ENCODE data around the gene ATXN7L2. TPM values are rescaled to one million over a fixed set of nuclear protein-coding genes. Genes with fewer than 3 reads are reported as not detected.

Gene ATXN7L2
- total RNA-seq, 1 donor from 2014 or later = 5.5 TPM

DNA sequence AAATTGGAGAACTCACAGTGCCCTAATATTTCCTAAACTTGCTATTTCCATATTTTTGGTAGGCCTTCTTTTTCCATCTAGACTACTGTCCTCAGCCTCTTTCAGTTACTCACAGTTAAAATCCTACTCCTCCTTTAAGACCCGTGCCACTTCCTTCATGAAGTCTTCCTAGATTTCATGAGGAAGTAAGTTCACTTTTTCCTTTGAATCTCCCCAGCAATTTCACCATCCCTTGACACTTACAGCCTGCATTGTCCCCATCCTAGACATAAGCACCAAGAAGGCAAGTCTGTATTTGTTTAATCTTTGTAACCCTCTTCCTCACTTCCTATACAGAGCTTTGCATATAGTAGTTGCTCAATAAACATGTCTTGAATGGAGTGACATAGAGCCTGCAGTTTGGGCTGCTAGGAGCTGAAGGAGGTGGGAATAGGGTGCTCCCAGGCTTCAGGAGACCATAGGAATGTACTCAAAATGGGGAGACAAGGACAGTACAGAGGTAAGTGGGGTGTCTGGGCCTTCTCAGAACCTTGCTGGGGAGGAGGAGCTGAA is 50.7 kb downstream of the ATXN7L2 start:
- peaks cover 21% of the 10 kb centered on the region for H3K4me1 Mint-ChIP-seq (ENCODE audit: low read depth, unreplicated experiment)
- peaks cover 2% of the 10 kb centered on the region for H3K9me3 Mint-ChIP-seq (ENCODE audit: unreplicated experiment)
- Histone ChIP-seq H3K27me3 (ENCODE audit: insufficient read depth, low read length) (no peaks in the 10 kb centered on the region), H3K4me3 (ENCODE audit: insufficient read depth, low read depth, low read length) (no peak overlapping the region), H3K27ac (ENCODE audit: low read depth, low read length) (no peak overlapping the region), H3K9me3 (ENCODE audit: insufficient read depth, low read depth, low read length) (no peaks in the 10 kb centered on the region), H3K4me1 (ENCODE audit: insufficient read depth, low read length) (peaks cover 6% of the 10 kb centered on the region), H3K36me3 (ENCODE audit: insufficient read depth, low read length) (no peaks in the 10 kb centered on the region), H3K4me2 (ENCODE audit: low read length) (no peak overlapping the region), H4K20me1 (ENCODE audit: insufficient read depth, low read length) (no peaks in the 10 kb centered on the region), H2AFZ (ENCODE audit: low read depth, low read length) (no peak overlapping the region), H3K79me2 (ENCODE audit: insufficient read depth, low read length) (no peaks in the 10 kb centered on the region), H3K9ac (ENCODE audit: low read length) (no peak overlapping the region)
- no peak for TF ChIP-seq EZH2 (IDR thresholded peaks at IDR 0.05; ENCODE audit: insufficient read depth, low read length)
- TF ChIP-seq, protein P1, sequence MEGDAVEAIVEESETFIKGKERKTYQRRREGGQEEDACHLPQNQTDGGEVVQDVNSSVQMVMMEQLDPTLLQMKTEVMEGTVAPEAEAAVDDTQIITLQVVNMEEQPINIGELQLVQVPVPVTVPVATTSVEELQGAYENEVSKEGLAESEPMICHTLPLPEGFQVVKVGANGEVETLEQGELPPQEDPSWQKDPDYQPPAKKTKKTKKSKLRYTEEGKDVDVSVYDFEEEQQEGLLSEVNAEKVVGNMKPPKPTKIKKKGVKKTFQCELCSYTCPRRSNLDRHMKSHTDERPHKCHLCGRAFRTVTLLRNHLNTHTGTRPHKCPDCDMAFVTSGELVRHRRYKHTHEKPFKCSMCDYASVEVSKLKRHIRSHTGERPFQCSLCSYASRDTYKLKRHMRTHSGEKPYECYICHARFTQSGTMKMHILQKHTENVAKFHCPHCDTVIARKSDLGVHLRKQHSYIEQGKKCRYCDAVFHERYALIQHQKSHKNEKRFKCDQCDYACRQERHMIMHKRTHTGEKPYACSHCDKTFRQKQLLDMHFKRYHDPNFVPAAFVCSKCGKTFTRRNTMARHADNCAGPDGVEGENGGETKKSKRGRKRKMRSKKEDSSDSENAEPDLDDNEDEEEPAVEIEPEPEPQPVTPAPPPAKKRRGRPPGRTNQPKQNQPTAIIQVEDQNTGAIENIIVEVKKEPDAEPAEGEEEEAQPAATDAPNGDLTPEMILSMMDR (IDR thresholded peaks at IDR 0.05; ENCODE audit: insufficient read depth, low read depth, low read length) = no peak
- H3K36me3 Mint-ChIP-seq (ENCODE audit: low read depth, unreplicated experiment) = no peaks in the 10 kb centered on the region
- H3K27me3 Mint-ChIP-seq (ENCODE audit: low read depth, unreplicated experiment) = peaks cover 10% of the 10 kb centered on the region
- H3K4me3 Mint-ChIP-seq (ENCODE audit: unreplicated experiment) = no peak overlapping the region
- H3K27ac Mint-ChIP-seq (ENCODE audit: unreplicated experiment) = no peak overlapping the region
- FAIRE-seq (no peak), DNase-seq (ENCODE audit: low read depth) (no peak)

DNA sequence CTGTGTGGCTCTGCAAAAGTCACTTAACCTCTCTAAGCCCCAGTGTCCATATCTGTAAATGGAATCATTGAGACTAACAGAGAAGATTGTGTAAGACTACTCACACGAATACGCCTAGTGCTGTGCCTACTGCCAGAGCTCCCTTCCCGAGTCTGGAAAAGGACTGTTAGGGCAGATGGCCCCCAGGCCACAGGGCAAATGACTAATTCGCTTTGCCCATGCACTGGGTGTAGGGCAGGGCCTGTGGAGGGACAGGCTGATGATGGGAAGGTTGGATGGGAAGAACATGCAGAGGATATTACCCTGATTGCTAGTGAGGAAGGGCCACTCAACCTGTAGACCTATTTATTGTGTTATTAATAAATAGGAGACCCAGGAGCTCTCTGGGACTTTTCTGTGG is 51.8 kb downstream of the ATXN7L2 start:
- Mint-ChIP-seq H3K4me1 (ENCODE audit: low read depth, unreplicated experiment) (peaks cover 21% of the 10 kb centered on the region), H3K4me3 (ENCODE audit: unreplicated experiment) (no peak overlapping the region), H3K27ac (ENCODE audit: unreplicated experiment) (no peak overlapping the region), H3K36me3 (ENCODE audit: low read depth, unreplicated experiment) (no peaks in the 10 kb centered on the region), H3K27me3 (ENCODE audit: low read depth, unreplicated experiment) (peaks cover 14% of the 10 kb centered on the region), H3K9me3 (ENCODE audit: unreplicated experiment) (peaks cover 2% of the 10 kb centered on the region)
- Histone ChIP-seq H3K4me3 (ENCODE audit: insufficient read depth, low read depth, low read length) (no peak overlapping the region), H3K27ac (ENCODE audit: low read depth, low read length) (no peak overlapping the region), H3K79me2 (ENCODE audit: insufficient read depth, low read length) (no peaks in the 10 kb centered on the region), H3K9ac (ENCODE audit: low read length) (no peak overlapping the region), H3K27me3 (ENCODE audit: insufficient read depth, low read length) (peaks cover 2% of the 10 kb centered on the region), H3K4me2 (ENCODE audit: low read length) (no peak overlapping the region), H3K36me3 (ENCODE audit: insufficient read depth, low read length) (no peaks in the 10 kb centered on the region), H3K9me3 (ENCODE audit: insufficient read depth, low read depth, low read length) (no peaks in the 10 kb centered on the region), H3K4me1 (ENCODE audit: insufficient read depth, low read length) (peaks cover 3% of the 10 kb centered on the region), H2AFZ (ENCODE audit: low read depth, low read length) (no peak overlapping the region), H4K20me1 (ENCODE audit: insufficient read depth, low read length) (no peaks in the 10 kb centered on the region)
- FAIRE-seq (no peak), DNase-seq (ENCODE audit: low read depth) (no peak)
- no peak for TF ChIP-seq EZH2 (IDR thresholded peaks at IDR 0.05; ENCODE audit: insufficient read depth, low read length)
- TF ChIP-seq, protein P1 (IDR thresholded peaks at IDR 0.05; ENCODE audit: insufficient read depth, low read depth, low read length) = no peak

DNA sequence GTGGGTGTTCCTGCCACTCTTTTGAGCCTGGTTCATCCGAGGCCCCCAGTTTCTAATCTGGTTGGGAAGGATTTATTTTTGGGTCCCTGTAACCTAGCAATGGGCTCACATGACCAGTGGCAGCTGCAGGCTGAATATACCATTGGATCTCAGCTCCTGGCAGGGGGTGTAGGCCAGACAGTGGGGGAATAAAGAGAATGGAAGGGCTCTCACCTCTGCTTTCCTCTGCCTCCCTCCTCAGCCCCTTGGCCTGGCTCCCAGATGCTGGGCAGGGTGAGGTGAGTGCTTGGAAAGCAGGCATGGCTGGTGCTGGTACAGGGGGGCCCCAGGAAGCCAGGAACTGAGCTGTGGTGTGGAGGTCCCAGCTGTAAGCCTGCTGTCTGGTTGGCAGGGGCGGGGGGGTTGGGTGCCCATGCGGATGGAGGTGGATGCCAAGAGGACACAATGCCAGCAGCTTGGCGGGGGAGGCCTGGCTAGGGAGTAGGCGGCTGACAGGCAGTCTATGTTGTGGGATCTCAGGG is 52.3 kb downstream of the ATXN7L2 start:
- Histone ChIP-seq H3K4me3 (ENCODE audit: insufficient read depth, low read depth, low read length) (no peak overlapping the region), H3K79me2 (ENCODE audit: insufficient read depth, low read length) (no peaks in the 10 kb centered on the region), H3K36me3 (ENCODE audit: insufficient read depth, low read length) (no peaks in the 10 kb centered on the region), H4K20me1 (ENCODE audit: insufficient read depth, low read length) (no peaks in the 10 kb centered on the region), H3K27me3 (ENCODE audit: insufficient read depth, low read length) (peaks cover 2% of the 10 kb centered on the region), H2AFZ (ENCODE audit: low read depth, low read length) (no peak overlapping the region), H3K9me3 (ENCODE audit: insufficient read depth, low read depth, low read length) (no peaks in the 10 kb centered on the region), H3K9ac (ENCODE audit: low read length) (no peak overlapping the region), H3K4me1 (ENCODE audit: insufficient read depth, low read length) (peaks cover 3% of the 10 kb centered on the region), H3K27ac (ENCODE audit: low read depth, low read length) (no peak overlapping the region), H3K4me2 (ENCODE audit: low read length) (no peak overlapping the region)
- H3K27ac Mint-ChIP-seq (ENCODE audit: unreplicated experiment) = no peak overlapping the region
- H3K4me1 Mint-ChIP-seq (ENCODE audit: low read depth, unreplicated experiment) = peaks cover 17% of the 10 kb centered on the region
- peaks cover 18% of the 10 kb centered on the region for H3K27me3 Mint-ChIP-seq (ENCODE audit: low read depth, unreplicated experiment)
- no peak overlapping the region for H3K4me3 Mint-ChIP-seq (ENCODE audit: unreplicated experiment)
- H3K36me3 Mint-ChIP-seq (ENCODE audit: low read depth, unreplicated experiment) = no peaks in the 10 kb centered on the region
- no peak for TF ChIP-seq EZH2 (IDR thresholded peaks at IDR 0.05; ENCODE audit: insufficient read depth, low read length)
- TF ChIP-seq, protein P1 (IDR thresholded peaks at IDR 0.05; ENCODE audit: insufficient read depth, low read depth, low read length) = no peak
- FAIRE-seq (no peak), DNase-seq (ENCODE audit: low read depth) (no peak)
- peaks cover 2% of the 10 kb centered on the region for H3K9me3 Mint-ChIP-seq (ENCODE audit: unreplicated experiment)
